MM.1S (cell line): ENCODE measurements around the gene USP6NL.

ENCODE experiments used
- EZH2 ChIP-seq: fragments of 300-600 bp; sonication (generic); optimal IDR thresholded peaks from 2 replicates; pipeline ENCODE3; 2017; ENCODE audit warnings: low read depth, mild to moderate bottlenecking, antibody characterized with exemption, low read length, mixed read lengths
- TF ChIP-seq, protein P1 (sequence below): fragments of 300-600 bp; sonication (generic); IDR thresholded peaks from 2 replicates; pipeline ENCODE4 v1.5.1; 2016; ENCODE audit warnings: antibody characterized with exemption, low read length, mixed read lengths

DNA sequence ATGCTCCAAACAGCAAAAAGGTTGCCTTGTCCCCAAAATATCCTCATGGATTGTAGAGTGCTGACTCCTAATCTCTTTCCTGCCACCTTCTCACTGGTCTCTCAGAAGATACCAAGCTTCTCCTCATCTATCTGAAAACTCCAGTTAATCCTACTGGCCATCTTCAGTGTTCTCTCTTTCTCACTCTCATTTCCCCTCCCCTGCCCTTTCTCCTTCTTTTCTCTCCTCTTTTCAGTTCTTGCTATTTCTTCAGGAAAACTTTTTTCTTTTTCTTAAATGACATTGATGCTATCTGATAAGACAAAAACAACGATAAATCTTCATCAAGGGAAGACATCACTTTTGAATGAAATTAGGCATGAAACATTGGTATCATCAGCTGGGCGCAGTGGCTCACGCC, 109.8 kb downstream of the USP6NL start:
- TF ChIP-seq, protein P1, sequence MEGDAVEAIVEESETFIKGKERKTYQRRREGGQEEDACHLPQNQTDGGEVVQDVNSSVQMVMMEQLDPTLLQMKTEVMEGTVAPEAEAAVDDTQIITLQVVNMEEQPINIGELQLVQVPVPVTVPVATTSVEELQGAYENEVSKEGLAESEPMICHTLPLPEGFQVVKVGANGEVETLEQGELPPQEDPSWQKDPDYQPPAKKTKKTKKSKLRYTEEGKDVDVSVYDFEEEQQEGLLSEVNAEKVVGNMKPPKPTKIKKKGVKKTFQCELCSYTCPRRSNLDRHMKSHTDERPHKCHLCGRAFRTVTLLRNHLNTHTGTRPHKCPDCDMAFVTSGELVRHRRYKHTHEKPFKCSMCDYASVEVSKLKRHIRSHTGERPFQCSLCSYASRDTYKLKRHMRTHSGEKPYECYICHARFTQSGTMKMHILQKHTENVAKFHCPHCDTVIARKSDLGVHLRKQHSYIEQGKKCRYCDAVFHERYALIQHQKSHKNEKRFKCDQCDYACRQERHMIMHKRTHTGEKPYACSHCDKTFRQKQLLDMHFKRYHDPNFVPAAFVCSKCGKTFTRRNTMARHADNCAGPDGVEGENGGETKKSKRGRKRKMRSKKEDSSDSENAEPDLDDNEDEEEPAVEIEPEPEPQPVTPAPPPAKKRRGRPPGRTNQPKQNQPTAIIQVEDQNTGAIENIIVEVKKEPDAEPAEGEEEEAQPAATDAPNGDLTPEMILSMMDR, result no peak
- no peak for TF ChIP-seq EZH2
